HepG2 (cell line): ENCODE results near the gene CAB39. TPM values are rescaled to one million over a fixed set of nuclear protein-coding genes. Genes with fewer than 3 reads are reported as not detected.
A peak's percentile ranks its signal among the peaks of the same experiment; 100 is the strongest.

Experiments used
- AGO1 ChIP-seq: fragments of 200-400 bp; formaldehyde crosslinking; IDR thresholded peaks from 2 replicates; pipeline ENCODE4 v1.6.1; 2017; ENCODE audit warnings: mild to moderate bottlenecking, low read depth, low read length, moderate library complexity; ENCODE audit not compliant: poor library complexity, severe bottlenecking
- MTA1 ChIP-seq: sonication (generic); formaldehyde crosslinking; IDR thresholded peaks from 2 replicates; pipeline ENCODE4 v1.4.0; 2020; ENCODE audit warnings: missing genetic modification reagents, mild to moderate bottlenecking, borderline replicate concordance
- NFE2 ChIP-seq: sonication (generic); formaldehyde crosslinking; IDR thresholded peaks from 2 replicates; pipeline ENCODE4 v1.4.0; 2020; ENCODE audit warnings: missing genetic modification reagents
- POLR2AphosphoS2 ChIP-seq: IDR thresholded peaks from 2 replicates; pipeline ENCODE4 v1.6.1; 2011; ENCODE audit warnings: low read depth, low read length, improper control_type of control experiment
- RORA ChIP-seq: sonication (generic); formaldehyde crosslinking; IDR thresholded peaks from 2 replicates; pipeline ENCODE4 v1.5.0; 2020; ENCODE audit warnings: mild to moderate bottlenecking, missing genetic modification reagents, moderate library complexity
- SP2 ChIP-seq: sonication (generic); formaldehyde crosslinking; IDR thresholded peaks from 2 replicates; pipeline ENCODE4 v1.5.1; 2020; ENCODE audit warnings: mild to moderate bottlenecking, missing genetic modification reagents
- TEAD2 ChIP-seq: sonication (generic); formaldehyde crosslinking; IDR thresholded peaks from 2 replicates; pipeline ENCODE4 v1.9.0; 2021; ENCODE audit warnings: missing genetic modification reagents
- ZFP82 ChIP-seq: sonication (generic); formaldehyde crosslinking; IDR thresholded peaks from 2 replicates; pipeline ENCODE4 v1.5.1; 2020; ENCODE audit warnings: mild to moderate bottlenecking, missing genetic modification reagents, borderline replicate concordance
- ZNF10 ChIP-seq: sonication (generic); formaldehyde crosslinking; IDR thresholded peaks from 2 replicates; pipeline ENCODE4 v1.4.0; 2020; ENCODE audit warnings: mild to moderate bottlenecking, low read depth, missing genetic modification reagents, borderline replicate concordance
- ZNF235 ChIP-seq: sonication (generic); formaldehyde crosslinking; IDR thresholded peaks from 2 replicates; pipeline ENCODE4 v1.8.1; 2023; ENCODE audit warnings: mild to moderate bottlenecking, missing genetic modification reagents, borderline replicate concordance
- ZNF747 ChIP-seq: sonication (generic); formaldehyde crosslinking; IDR thresholded peaks from 2 replicates; pipeline ENCODE4 v1.8.1; 2023; ENCODE audit warnings: missing genetic modification reagents, mild to moderate bottlenecking, borderline replicate concordance
- ZNF839 ChIP-seq: sonication (generic); formaldehyde crosslinking; IDR thresholded peaks from 2 replicates; pipeline ENCODE4 v1.4.0; 2020; ENCODE audit warnings: missing genetic modification reagents, mild to moderate bottlenecking, borderline replicate concordance
- ZNF841 ChIP-seq: sonication (generic); formaldehyde crosslinking; IDR thresholded peaks from 2 replicates; pipeline ENCODE4 v1.8.1; 2023; ENCODE audit warnings: missing genetic modification reagents, borderline replicate concordance
- polyA plus RNA-seq, 8 experiments: library from polyadenylated mRNA; depleted of rRNA in 3 of 8; stranded (reverse) in 7 of 8; unstranded in 1 of 8; fragments of >200 nt; fragmentation: Illumina TruSeq in 4 of 8; extraction: Trizol in 4 of 8; gene quantifications; 2 replicates each; pipeline versions ENCODE4 v1.2.1 to v1.2.3, GENCODE V29; 2011 to 2016; ENCODE audit warnings: low read depth in 4 of 8, missing spikeins in 1 of 8, mixed read lengths in 1 of 8; ENCODE audit not compliant: insufficient read depth in 1 of 8
- total RNA-seq, 5 experiments: library from RNA; depleted of rRNA; stranded (reverse); fragments of >200 nt; fragmentation: Illumina TruSeq; extraction: Trizol; gene quantifications; 2 replicates each; pipeline ENCODE4 v1.2.3, GENCODE V29; 2016; ENCODE audit warnings: low read depth in 1 of 5
- TF ChIP-seq, protein P1 (sequence below): sonication (generic); formaldehyde crosslinking; IDR thresholded peaks from 2 replicates; pipeline ENCODE4 v1.5.1; 2020; ENCODE audit warnings: missing genetic modification reagents, mild to moderate bottlenecking, borderline replicate concordance
- TF ChIP-seq, protein P2 (sequence below): sonication (generic); formaldehyde crosslinking; conservative IDR thresholded peaks from 2 replicates; pipeline ENCODE4 v1.8.0; 2022; ENCODE audit warnings: low read depth, missing genetic modification reagents
- TF ChIP-seq, protein P3 (sequence below): sonication (generic); formaldehyde crosslinking; IDR thresholded peaks from 2 replicates; pipeline ENCODE4 v1.8.0; 2022; ENCODE audit warnings: mild to moderate bottlenecking, missing genetic modification reagents, moderate library complexity
- TF ChIP-seq, protein P4 (sequence below): sonication (generic); formaldehyde crosslinking; conservative IDR thresholded peaks from 2 replicates; pipeline ENCODE4 v1.4.0; 2020; ENCODE audit warnings: missing genetic modification reagents
- TF ChIP-seq, protein P5 (sequence below): sonication (generic); formaldehyde crosslinking; IDR thresholded peaks from 2 replicates; pipeline ENCODE4 v1.8.1; 2022; ENCODE audit warnings: mild to moderate bottlenecking, missing genetic modification reagents
- TF ChIP-seq, protein P6 (sequence below): sonication (generic); formaldehyde crosslinking; IDR thresholded peaks from 2 replicates; pipeline ENCODE4 v1.4.0; 2020; ENCODE audit warnings: missing genetic modification reagents, mild to moderate bottlenecking, borderline replicate concordance

The CAB39 gene
- total and polyA plus RNA-seq, 2 of the 13 experiments (the other 11 are each of a cell fraction or from before 2014, with no cell fraction given) = 19.3 to 45.3 TPM

DNA sequence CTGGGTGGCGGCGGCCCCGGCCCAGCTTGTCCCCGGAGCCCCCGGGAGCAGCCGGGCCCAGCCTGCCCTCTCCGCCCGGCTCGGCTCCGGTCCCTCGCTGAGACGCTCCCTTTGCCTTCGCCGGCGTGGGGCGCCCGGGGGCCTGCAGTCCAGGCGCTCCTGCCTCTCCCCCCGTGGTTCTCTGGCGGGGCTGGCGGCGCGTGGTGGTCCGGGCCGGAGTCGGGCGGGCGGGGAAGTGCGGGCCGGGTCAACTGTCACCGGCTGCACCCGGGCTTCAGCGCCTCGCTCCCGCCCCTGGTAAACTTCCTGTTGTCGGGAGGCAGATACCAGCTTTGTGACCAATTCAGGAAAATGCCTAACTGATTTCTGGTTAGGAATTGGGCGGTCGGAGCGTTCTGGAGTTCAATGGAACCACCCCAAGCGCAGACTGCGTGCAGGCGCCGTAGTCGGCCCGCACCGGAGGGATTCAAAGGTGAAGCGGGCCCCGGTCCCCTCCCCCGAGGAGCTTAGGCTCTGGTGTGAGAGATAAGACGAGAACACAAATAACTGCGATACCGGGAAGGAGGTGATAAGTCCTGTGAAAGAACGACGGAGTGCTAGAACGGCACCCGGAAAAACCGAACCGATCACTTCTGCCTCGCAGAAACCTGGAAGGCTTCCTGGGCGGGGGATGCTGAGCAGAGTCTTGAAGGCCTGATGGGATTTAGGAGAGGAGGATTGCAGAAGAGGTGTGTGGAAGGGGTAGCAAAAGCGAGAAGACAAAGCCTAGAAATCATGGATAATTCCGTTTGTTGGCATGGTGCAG, 891 bp downstream of the CAB39 start (continued):
- TF ChIP-seq, protein P1, sequence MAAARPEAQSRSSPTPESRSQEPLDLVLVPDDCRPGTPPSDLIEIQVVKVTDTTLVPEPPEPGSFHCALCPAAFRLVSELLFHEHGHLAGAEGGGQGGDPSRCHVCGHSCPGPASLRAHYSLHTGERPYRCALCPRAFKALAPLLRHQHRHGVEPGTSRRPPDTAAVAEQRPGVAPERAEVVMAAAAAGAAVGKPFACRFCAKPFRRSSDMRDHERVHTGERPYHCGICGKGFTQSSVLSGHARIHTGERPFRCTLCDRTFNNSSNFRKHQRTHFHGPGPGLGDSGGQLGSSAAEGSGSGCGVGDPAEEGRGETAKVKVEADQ (CRISPR knock-in tag) = no peak
- TF ChIP-seq, protein P2, sequence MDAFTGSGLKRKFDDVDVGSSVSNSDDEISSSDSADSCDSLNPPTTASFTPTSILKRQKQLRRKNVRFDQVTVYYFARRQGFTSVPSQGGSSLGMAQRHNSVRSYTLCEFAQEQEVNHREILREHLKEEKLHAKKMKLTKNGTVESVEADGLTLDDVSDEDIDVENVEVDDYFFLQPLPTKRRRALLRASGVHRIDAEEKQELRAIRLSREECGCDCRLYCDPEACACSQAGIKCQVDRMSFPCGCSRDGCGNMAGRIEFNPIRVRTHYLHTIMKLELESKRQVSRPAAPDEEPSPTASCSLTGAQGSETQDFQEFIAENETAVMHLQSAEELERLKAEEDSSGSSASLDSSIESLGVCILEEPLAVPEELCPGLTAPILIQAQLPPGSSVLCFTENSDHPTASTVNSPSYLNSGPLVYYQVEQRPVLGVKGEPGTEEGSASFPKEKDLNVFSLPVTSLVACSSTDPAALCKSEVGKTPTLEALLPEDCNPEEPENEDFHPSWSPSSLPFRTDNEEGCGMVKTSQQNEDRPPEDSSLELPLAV (CRISPR knock-in tag) = no peak
- 0 out of 2 replicates have a peak, but pooled peaks have one; percentile 14 for TF ChIP-seq ZNF841 (CRISPR knock-in tag)
- TF ChIP-seq ZNF747 (CRISPR knock-in tag) = no peak
- TF ChIP-seq SP2 (CRISPR knock-in tag) = no peak
- no peak for TF ChIP-seq TEAD2
- TF ChIP-seq POLR2AphosphoS2 = no peak
- TF ChIP-seq, protein P3, sequence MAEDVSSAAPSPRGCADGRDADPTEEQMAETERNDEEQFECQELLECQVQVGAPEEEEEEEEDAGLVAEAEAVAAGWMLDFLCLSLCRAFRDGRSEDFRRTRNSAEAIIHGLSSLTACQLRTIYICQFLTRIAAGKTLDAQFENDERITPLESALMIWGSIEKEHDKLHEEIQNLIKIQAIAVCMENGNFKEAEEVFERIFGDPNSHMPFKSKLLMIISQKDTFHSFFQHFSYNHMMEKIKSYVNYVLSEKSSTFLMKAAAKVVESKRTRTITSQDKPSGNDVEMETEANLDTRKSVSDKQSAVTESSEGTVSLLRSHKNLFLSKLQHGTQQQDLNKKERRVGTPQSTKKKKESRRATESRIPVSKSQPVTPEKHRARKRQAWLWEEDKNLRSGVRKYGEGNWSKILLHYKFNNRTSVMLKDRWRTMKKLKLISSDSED (CRISPR knock-in tag) = no peak
- TF ChIP-seq, protein P4, sequence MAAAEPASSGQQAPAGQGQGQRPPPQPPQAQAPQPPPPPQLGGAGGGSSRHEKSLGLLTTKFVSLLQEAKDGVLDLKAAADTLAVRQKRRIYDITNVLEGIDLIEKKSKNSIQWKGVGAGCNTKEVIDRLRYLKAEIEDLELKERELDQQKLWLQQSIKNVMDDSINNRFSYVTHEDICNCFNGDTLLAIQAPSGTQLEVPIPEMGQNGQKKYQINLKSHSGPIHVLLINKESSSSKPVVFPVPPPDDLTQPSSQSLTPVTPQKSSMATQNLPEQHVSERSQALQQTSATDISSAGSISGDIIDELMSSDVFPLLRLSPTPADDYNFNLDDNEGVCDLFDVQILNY (CRISPR knock-in tag) = no peak; the same call in 1 of the 2 replicates
- no peak for TF ChIP-seq MTA1 (CRISPR knock-in tag)
- TF ChIP-seq, protein P5, sequence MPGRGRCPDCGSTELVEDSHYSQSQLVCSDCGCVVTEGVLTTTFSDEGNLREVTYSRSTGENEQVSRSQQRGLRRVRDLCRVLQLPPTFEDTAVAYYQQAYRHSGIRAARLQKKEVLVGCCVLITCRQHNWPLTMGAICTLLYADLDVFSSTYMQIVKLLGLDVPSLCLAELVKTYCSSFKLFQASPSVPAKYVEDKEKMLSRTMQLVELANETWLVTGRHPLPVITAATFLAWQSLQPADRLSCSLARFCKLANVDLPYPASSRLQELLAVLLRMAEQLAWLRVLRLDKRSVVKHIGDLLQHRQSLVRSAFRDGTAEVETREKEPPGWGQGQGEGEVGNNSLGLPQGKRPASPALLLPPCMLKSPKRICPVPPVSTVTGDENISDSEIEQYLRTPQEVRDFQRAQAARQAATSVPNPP (CRISPR knock-in tag) = 0 out of 2 replicates have a peak, but pooled peaks have one; percentile 10
- TF ChIP-seq ZFP82 (CRISPR knock-in tag) = no peak
- no peak for TF ChIP-seq RORA (CRISPR knock-in tag)
- no peak for TF ChIP-seq ZNF839 (CRISPR knock-in tag)
- peak; percentile 45; the same call in 1 of the 2 replicates for TF ChIP-seq ZNF235
- TF ChIP-seq ZNF10 (CRISPR knock-in tag) = no peak
- TF ChIP-seq, protein P6, sequence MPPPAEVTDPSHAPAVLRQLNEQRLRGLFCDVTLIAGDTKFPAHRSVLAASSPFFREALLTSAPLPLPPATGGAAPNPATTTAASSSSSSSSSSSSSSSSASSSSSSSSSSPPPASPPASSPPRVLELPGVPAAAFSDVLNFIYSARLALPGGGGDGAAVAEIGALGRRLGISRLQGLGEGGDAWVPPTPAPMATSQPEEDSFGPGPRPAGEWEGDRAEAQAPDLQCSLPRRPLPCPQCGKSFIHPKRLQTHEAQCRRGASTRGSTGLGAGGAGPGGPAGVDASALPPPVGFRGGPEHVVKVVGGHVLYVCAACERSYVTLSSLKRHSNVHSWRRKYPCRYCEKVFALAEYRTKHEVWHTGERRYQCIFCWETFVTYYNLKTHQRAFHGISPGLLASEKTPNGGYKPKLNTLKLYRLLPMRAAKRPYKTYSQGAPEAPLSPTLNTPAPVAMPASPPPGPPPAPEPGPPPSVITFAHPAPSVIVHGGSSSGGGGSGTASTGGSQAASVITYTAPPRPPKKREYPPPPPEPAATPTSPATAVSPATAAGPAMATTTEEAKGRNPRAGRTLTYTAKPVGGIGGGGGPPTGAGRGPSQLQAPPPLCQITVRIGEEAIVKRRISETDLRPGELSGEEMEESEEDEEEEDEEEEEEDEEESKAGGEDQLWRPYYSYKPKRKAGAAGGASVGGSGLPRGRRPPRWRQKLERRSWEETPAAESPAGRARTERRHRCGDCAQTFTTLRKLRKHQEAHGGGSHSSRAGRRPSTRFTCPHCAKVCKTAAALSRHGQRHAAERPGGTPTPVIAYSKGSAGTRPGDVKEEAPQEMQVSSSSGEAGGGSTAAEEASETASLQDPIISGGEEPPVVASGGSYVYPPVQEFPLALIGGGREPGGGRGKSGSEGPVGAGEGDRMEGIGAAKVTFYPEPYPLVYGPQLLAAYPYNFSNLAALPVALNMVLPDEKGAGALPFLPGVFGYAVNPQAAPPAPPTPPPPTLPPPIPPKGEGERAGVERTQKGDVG (CRISPR knock-in tag) = no peak
- no peak for TF ChIP-seq AGO1
- TF ChIP-seq NFE2 = no peak
